C4-2B (cell line): ENCODE measurements around the gene TRIM42.

Experiments used
- H3K27ac ChIP-seq: fragments of 450-650 bp; 2 replicates; pipeline ENCODE4 v1.5.1; 2017
- ZFX ChIP-seq: fragments of 450-650 bp; IDR thresholded peaks from 2 replicates; pipeline ENCODE4 v1.6.1; 2017
- TF ChIP-seq, protein P1 (sequence below): fragments of 450-650 bp; conservative IDR thresholded peaks from 2 replicates; pipeline ENCODE4 v1.5.1; 2017; ENCODE audit warnings: mild to moderate bottlenecking

TRIM42 gene

GRCh38 chr3:140677764-140678163 lies at the start of gene TRIM42:
Gene TRIM42 (plus strand): TSS chr3:140678064. CDS start chr3:140678230, 166 bp downstream.
- no peak within 1 kb of the TSS for H3K27ac ChIP-seq
- no peak for TF ChIP-seq ZFX
- TF ChIP-seq, protein P1, sequence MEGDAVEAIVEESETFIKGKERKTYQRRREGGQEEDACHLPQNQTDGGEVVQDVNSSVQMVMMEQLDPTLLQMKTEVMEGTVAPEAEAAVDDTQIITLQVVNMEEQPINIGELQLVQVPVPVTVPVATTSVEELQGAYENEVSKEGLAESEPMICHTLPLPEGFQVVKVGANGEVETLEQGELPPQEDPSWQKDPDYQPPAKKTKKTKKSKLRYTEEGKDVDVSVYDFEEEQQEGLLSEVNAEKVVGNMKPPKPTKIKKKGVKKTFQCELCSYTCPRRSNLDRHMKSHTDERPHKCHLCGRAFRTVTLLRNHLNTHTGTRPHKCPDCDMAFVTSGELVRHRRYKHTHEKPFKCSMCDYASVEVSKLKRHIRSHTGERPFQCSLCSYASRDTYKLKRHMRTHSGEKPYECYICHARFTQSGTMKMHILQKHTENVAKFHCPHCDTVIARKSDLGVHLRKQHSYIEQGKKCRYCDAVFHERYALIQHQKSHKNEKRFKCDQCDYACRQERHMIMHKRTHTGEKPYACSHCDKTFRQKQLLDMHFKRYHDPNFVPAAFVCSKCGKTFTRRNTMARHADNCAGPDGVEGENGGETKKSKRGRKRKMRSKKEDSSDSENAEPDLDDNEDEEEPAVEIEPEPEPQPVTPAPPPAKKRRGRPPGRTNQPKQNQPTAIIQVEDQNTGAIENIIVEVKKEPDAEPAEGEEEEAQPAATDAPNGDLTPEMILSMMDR = no peak

GRCh38 chr3:140628606-140629005 lies 49.3 kb upstream of the TRIM42 start:
- no peak for TF ChIP-seq ZFX
- H3K27ac ChIP-seq = no peak overlapping the region

GRCh38 chr3:140629357-140630137 lies 48.3 kb upstream of the TRIM42 start:
- TF ChIP-seq ZFX = no peak
- TF ChIP-seq, protein P1 = no peak

GRCh38 chr3:140630366-140630765 lies 47.5 kb upstream of the TRIM42 start:
- H3K27ac ChIP-seq = no peak overlapping the region
- TF ChIP-seq, protein P1 = no peak
- TF ChIP-seq ZFX = no peak

More at GRCh38 chr3:140629357-140630137, 48.3 kb upstream of the TRIM42 start:
- H3K27ac ChIP-seq = no peak overlapping the region

- TF ChIP-seq, protein P1 = no peak
- TF ChIP-seq ZFX = no peak
- H3K27ac ChIP-seq = no peak overlapping the region
Observed at GRCh38 chr3:140630866-140631265, 47.0 kb upstream of the TRIM42 start.

GRCh38 chr3:140635276-140635675 lies 42.6 kb upstream of the TRIM42 start:
- TF ChIP-seq ZFX = no peak
- TF ChIP-seq, protein P1 = 0 out of 2 replicates have a peak, but pooled peaks have one; percentile 5
- H3K27ac ChIP-seq = no peak overlapping the region

GRCh38 chr3:140636406-140637138 lies 41.3 kb upstream of the TRIM42 start:
- TF ChIP-seq ZFX = no peak
- TF ChIP-seq, protein P1 = no peak
- no peak overlapping the region for H3K27ac ChIP-seq
